ENCODE measurements around the gene ZFHX3.

Gene ZFHX3

DNA sequence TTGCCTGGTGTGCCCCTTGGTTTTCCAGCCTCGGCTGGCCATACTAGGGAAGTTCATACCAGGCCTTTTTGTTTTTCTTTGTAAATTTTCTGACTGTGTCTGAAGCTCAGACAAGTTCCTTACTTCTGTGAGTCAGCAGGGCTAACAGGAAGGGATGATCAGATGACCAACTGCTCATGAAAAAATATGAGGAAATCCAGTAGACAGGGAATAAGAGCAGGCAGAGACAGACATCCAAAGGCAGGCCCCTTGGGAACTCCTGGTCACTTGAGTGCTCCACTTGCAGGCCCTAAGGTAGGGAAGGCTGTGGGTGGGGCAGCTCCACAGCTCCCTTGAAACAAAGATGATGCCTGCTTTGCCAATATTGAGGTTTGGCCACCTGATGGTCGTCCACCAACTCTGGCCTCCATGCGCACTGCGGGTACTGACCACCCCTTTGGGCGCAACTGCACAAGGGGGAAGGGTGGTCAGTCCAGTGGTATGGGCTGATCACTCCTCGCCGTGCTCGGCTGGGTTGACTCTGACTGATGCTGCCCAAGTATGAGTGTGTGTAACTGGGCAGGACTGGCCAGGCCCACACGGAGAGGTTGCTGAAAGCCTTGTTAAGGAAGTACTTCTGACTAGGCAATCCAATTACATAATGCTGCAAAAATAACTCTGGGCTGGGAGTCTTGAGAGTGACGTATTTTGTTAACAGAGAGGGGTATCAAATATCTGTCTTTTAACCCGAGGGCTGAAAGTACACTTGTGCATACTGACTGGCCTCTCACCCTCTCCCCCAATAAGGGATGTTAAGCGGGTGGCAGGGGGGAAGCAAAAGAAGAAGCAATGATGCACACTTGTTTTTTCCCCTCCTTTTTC lies 20.8 kb upstream of the ZFHX3 start:
- in situ Hi-C loops (cut with MboI; ENCODE audit: low sequenced_read_pairs): no loop called here

DNA sequence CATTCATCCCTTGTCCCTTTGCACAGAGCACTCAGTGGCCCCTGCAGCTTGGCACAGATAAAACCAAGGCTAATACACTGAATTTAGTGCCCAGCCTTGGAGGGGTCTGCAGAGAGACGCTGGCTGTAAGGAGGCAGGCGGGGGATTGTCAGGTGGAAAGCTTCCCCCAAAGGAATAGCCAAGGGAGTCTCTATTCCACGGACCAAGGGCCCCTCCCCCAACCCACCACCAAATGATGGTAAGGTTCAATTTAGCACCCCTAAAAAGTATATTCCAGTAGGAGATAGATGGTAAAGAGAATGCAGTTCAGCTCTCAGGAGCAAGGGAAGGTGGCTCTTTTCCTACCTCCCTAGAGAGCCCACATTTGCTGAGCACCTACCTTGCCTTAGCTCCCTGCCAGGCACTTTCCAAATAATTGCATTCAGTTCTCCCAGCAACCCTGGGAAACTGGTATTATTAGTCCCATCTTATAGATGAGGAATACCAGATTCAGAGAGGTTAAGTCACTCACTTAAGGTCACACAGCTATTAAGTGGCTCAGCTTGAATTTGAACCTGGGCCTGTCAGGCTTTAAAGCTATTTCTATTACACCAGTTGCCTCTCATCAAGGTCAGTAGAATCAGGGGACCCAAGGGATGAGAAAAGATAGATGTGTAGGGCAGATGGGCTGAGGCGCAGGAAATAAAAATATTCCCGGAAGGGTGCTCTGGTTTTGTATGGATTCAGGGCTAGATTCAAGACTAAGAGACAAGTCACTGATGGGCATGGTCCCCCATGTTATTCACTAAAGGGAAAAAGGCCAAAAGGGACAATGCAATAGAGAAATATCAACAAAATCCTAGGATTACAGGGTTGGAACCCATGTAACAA lies 20.0 kb upstream of the ZFHX3 start:
- in situ Hi-C loops (cut with MboI; ENCODE audit: low sequenced_read_pairs): no loop called here

DNA sequence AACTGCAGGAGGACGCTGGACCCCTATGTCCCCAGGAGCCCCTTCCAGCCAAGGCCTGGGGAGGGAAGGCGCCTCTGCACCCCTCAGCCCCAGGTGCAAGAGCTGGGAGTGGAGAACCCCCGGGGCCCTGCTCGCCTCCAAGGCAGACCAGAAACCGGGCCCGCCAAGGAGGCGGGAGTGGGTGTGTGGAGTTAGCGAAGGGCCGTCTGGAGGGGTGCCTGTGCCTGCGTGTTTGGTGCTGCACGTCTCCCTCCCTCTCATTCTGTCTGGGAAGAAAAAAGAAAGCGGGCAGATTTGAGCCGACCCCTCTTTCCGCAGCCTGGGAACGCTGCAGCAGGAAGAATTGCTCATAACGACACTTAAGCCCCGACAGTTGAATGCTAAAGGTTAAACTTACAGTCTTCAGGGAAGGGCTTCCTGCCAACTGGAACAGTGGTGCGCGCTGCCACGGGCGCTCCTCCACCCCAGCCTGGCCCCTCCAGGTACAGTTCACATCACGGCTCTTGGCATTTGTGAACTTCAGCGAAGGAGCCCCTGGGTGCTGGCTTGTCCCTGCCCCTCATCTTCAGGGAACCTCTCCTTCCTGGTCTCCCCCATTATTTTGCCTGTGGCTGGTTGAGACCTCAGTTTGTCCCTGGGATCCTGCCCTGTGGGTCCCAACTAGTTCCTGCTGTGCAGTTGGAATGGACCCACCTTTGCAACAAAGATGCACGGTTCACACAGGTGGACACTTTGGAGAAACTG lies 19.2 kb upstream of the ZFHX3 start:
- in situ Hi-C loops (cut with MboI; ENCODE audit: low sequenced_read_pairs): no loop called here

DNA sequence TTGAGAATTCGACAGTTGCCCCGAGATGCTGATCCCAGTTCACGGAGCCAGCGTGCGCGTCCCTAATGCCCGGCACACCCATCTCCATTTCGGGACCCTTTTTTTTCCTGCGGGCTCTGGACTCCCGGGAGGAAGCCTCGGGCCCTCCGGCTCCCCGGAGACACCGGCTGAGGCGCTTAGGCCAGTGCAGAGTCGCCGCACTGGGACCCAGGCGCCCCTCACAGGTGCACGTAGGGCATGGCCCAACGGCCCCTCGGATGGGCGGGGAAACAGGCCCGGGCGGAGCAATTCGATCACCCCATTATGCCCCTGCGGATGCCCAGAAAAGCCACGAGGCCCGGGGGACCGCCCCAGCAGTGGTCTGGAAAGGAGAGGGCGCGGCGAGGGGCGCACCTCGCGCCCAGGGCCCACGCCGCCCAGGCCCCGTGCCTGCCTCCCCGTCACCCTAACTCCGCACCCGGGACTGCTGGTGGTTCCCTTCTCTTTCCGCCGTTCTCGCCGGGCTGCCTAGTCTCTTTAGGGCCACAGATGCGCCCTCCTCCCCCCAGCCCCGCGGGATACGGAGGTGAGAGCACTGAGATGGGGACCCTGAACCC lies 18.5 kb upstream of the ZFHX3 start:
- in situ Hi-C loops (cut with MboI; ENCODE audit: low sequenced_read_pairs): no loop called here

DNA sequence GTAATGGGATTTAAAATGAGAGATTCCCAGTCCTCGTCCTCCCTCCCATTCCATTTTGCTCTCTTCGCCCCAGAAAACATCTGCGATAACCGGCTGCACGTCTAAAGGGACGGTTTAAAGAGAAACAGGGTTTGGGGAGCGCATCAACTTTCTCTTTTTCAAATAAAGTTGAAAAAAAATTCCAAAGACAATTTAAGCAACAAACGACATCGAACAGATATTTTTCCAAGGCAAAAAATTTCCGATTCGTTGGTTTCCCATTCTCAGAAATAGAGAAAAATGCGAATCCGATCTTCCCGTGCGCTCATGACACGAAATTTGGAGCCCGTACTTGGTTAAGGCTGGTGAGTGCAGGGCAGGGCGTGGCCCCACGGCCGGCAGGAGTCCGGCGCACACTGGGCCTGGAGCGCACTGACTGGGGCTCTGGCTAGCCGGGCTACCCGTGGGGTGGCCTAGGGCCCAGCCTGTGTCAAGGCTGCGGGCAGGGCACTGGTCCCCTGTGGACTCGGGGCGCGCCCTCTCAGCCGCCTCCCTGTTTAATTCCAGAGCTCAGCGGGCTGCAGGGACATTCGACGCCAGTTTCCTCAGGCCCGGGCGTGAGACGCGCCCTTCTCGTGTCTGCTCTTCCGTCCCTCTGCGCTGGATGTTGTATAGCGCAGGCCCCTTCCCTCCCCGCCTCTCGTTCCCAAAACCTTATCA lies 17.9 kb upstream of the ZFHX3 start:
- in situ Hi-C loops (cut with MboI; ENCODE audit: low sequenced_read_pairs): no loop called here

DNA sequence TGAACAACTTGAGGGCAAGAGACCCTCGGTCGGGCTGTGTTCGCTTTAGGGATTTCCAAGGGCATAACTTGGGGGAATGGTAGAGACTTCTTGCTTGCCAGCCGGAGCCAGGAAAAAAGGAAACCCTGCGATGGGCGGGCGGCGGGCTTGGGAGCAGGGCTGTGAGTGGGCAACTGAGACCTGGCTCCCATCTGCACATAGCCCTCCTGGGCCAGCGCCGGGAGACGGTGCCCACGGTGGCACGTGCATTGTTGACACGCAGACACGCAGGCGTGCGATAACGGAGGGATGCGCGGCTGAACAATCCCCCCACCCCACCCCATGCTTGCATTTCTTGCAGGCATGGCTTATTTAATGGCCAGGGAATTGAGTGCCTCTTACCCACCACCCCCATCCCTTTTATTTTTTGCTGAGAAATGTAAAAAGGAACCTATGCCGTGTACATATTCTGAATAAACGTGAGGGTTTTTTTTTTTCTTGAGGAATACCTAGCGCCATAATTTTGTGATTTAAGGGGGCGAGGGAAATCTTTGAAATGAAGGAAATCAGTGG lies 17.1 kb upstream of the ZFHX3 start:
- in situ Hi-C loops (cut with MboI; ENCODE audit: low sequenced_read_pairs): no loop called here

DNA sequence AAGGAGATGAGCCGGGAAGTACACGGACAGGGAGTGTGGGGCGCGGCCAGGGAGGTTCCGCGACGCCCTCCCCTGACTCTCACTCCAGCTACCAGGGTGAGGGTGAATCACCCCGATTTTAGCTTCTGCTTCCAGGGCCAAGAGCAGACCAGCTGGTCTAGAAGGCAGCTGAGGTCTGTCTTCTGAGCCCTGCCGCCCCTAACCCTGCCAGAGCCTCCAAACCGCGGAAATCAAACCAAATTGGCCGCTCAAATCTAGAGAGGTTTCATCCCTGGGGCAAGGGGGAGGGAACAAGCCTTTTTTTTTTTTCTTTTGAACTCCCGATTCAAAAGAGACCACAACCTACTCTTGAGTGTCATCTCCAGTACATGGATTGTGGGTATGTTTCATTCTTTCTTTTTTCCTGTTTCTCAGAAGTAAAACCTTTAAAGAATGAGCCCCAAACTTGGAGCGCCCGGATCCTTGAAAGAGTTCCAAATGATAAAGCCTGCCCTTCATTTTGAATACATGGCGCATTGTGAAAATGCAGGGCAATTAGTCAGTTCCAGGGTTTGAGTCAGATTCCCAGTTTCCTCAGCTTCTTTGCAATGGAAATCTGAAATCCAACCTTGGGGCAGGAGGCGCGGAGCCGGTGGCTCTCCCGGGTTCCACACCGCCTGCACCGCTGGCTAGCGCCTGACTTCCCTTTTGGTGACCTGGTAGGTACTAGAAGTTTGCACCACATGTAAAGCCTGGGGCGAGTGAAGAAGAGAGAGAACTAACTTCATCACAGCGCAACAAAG lies 16.5 kb upstream of the ZFHX3 start:
- in situ Hi-C loops (cut with MboI; ENCODE audit: low sequenced_read_pairs): no loop called here

DNA sequence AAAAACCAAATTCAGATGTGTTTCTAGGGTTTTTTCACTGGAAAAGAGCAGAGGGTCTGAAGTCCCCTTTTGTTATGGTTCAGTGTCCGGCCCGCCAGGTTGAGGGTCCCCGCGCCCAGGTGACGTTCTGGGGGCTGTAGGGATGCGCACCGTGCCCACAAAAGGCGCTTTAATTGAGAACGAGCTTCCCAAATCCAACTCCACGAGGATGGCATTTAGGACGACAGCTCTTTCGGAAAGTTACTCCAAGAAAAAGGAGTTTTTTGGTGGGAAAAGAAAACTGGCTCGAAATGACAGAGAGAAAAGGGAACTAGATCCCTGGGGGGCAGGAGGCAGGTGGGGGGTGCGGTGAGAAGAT lies 15.9 kb upstream of the ZFHX3 start:
- in situ Hi-C loops (cut with MboI; ENCODE audit: low sequenced_read_pairs): no loop called here

DNA sequence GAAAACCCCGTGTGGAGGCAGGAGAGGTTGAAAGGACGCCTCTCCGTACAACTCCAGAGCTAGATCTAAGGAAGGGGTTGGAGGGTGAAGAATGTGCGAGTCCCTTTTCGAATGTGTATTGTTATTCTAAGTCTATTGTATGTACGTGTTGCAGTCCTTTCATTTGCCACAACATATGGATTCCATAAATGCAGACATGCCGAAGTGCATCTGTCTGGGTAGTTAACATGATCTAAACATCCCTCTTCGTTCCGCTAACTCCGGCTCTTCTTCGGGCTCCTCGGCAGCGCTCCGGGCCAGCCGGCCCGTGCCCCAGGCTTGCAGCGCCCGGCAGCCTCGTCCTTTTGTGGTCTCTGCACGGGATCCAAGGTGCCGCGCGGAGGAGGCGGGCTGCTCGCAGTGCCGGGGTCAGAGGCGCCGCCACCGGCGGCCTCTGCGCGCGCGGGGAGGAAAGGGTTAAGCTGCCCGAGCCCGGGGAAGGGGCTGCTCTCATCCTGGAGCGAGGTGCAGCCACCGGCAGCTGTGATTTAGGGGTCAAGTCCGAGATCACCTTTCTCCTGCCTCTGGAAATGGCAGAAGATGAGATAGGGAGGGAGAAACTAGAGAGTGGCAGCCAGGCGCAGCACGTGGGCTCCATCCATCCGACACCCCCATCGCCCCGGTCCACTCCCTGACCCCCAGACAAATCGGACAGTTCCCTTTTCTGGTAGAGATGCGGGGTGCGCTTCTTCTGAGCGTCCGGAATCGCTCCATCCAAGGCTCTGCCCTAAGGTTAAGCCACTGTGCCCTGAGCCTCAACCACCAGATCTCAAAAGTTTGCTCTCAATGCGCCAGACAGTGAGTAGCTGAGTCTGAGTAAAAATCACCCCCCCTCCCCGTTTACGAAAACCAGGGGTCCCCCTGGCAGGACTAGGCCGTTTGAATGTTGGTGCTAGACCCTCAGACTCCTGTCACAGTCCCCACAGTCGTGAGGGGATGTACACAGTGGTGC lies 15.1 kb upstream of the ZFHX3 start:
- in situ Hi-C loops (cut with MboI; ENCODE audit: low sequenced_read_pairs): no loop called here

DNA sequence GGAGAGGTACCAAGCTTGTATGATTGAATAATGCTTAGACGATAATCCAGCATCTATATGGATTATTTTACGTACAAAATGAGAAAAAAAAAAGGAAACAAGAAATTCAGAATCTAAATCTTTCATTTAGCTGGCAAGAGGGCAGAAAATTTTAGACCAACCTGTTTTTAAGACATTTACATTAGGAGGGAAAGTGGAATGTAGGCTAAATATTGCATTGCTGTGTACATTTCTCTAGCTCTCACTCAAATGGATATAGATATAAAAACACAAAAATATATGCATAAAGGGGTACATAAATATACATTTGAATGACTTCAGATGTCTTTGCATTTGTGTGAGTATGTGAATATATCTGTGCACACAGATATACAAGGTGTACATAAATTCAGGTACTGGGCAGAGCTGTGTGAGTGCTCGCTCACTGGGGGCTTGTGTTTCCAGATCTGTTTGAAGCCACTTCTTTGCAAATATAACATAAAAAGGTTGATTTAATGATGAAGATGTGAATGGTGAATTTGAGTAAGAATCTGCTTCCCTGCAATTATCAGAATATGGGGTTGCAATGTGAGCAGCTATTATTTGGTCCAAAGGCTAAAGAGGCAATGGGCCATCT lies 14.2 kb upstream of the ZFHX3 start:
- in situ Hi-C loops (cut with MboI; ENCODE audit: low sequenced_read_pairs): no loop called here

DNA sequence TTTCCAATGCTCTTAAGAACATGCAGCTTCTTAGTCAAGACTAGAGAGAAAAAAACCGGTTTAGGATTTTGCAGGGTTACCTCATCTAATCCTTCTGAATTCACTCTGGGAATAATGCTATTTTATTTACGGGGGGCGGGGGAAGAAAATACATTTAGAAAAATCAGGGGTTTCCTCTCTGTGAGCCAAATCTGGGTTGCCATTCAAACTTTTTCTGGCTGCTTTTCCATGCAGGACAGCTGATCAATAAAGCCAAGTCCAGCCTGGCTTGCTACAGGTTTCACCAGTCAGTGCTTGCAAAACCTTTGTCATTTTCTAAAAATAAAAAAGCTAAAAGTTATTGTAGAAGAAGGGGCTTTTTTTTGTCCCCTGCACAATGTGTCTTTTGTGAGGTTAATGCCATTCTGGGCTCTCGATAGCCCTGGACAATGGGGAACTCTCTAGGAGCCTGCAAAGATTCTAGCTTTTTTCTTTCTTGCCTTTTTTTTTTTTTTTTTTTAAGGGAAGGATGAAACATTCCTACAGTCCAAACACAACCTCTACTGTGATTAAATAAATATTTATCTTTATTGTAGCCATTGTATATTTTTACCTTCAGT lies 13.1 kb upstream of the ZFHX3 start:
- in situ Hi-C loops (cut with MboI; ENCODE audit: low sequenced_read_pairs): no loop called here

DNA sequence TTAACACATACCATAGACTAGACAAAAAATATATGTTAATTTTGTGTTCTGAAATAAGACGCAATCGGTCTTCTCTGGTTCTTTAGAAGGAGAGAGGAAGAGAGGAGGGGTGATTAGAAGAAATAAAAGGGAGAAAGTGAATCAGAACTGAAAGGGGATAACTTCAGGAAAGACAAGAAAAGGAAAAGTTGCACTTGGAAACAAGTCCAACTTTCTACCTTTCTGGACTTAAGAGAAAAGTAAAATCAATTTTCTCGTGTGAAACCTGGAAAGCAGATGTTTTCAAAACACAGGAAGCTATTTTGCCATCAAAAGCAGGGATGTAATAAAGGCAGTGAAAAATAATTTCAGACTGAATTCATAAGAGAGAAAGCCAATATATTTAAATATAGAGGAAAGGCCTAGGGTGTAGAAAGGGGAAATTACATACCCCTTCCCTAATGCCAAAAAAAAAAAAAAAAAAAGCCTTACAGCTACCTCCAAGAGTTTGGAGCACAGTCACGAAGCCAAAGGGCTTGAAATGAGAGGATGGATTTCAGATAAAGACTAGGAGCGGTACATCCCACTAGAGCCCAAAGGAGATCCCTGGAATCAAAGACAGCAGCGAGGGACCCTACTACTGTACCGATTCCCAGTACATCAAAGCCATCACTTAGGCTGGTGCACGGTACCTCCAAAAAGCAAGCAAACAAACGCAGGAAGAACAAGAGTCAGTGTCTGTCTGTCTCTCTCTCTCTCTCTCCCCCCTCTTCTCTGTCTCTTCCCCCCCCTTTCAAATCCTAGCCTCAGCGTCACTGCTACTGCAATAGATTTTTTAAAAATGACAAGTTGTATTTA lies 12.1 kb upstream of the ZFHX3 start:
- in situ Hi-C loops (cut with MboI; ENCODE audit: low sequenced_read_pairs): no loop called here

DNA sequence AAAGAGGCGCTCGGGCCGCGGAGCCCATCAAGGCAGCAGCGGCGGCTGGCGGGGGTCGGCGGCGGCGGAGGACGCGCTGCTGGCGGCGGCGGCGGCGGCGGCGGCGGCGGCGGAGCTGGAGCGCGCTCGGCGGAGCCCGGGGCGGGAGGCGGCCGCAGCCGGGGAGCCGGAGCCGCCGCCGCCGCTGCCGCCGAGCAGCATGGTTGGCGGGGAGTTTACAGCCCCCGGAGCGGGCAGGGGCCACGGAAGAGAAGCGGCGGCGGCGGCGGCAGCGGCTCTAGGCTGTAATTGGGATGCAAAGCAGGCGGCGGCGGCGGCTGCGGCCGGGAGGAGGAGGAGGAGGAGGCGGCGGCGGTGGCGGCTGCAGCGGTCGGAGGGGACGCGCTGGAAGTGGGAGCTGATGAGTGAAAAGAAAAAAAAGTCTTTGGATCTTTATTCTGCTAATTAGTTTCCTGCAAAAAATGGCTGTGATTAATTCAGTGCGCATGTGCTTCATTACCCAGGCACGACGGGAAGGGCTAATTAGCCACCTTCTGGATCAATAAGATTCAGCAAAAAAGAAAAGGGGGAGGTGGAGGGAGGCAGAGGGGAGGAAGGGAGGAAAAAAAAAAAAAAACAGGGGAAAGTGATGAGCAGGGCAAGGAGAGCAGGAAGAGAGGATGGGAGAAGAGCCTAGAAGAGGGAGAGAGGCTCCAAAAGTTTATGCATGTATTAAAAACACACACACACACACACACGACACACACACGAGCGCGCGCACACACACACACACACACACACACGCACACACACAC lies 10.9 kb upstream of the ZFHX3 start:
- in situ Hi-C loops (cut with MboI; ENCODE audit: low sequenced_read_pairs): no loop called here

DNA sequence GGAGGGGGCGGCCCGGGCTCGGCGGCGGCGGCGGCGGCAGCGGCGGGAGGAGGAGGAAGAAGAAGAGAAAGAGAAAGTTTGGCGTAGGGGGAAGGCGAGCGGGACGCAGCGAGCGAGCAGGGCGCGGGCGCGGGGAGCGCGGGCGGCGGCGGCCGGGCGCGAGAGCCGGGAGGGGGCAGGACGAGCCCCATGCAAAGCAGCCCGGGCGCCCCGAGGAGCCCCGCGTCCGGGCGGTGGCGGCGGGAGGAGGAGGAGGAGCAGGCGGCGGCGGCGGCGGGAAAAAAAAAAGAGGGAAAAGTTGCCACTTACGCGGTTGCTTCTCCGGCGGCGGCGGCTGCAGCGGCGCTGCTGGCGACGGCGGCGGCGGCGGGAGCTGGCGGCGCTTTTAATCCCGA lies 10.3 kb upstream of the ZFHX3 start:
- in situ Hi-C loops (cut with MboI; ENCODE audit: low sequenced_read_pairs): no loop called here

DNA sequence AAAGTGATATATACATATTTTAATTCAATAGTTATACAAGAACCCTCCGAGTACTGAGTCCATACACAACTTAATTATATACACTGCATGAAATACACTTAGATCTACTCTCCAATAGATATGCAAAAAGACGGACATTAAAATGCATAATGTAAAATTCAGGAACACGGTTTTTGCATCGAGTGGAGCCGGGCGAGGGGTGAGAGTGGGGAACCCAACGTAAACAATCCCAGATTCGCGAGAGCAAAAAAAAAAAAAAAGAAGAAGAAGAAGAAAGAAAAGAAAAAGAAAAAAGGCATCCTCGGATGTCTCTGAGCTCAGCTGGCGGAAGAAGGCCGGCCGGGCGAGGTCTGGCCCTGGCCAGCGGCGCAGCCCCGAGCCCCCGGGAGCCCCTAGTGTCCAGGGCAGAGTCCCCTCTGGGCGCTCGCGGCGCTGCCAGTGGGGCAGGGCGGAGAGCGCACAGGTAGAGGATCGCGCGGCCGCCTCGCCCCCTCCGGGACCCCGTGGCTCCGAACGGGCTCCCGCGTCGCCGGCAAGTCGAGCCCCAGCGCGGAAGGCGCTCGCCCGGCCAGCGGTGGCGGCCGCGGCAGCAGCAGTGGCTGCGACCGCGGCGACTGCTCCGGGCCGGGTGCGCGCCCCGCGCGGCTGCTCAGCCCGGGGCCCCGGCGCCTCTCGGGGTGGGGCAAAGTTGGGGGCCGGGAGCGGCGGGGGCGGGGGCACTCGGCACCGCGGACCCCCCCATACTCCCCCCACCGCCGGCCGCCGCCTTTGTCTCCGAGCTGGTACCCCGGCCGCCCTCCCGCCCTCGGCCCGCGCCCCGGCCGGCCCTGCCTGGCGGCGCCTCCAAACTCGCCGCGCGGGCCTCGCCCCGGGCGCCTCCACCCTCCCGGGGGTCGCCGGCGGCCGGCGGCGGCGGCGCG lies 9.6 kb upstream of the ZFHX3 start:
- in situ Hi-C loops (cut with MboI; ENCODE audit: low sequenced_read_pairs): no loop called here

All from HL-60/S4 treated with phorbol 12-myristate 13-acetate at 8.2 ng/mL for 4 days and 3 days (cell line).